Nephron (organoid): Measurements from ENCODE around the gene HECTD2.

Experiments
- H3K27ac Mint-ChIP-seq, 3 experiments: 2 replicates each; pipeline ENCODE4 v1.8.0; 2020; ENCODE audit warnings: mixed read lengths in 3 of 3, mild to moderate bottlenecking in 2 of 3, moderate library complexity in 1 of 3
- H3K27me3 Mint-ChIP-seq: 2 replicates; pipeline ENCODE4 v1.8.0; 2021; ENCODE audit warnings: low read depth, mild to moderate bottlenecking, moderate library complexity, mixed read lengths
- H3K36me3 Mint-ChIP-seq: 2 replicates; pipeline ENCODE4 v1.8.0; 2020; ENCODE audit warnings: low read depth, mixed read lengths
- H3K4me1 Mint-ChIP-seq: 2 replicates; pipeline ENCODE4 v1.8.0; 2020; ENCODE audit warnings: mixed read lengths
- H3K4me3 Mint-ChIP-seq, 3 experiments: 2 replicates each; pipeline ENCODE4 v1.8.0; 2020; ENCODE audit warnings: mild to moderate bottlenecking in 3 of 3, mixed read lengths in 3 of 3, moderate library complexity in 2 of 3
- H3K9me3 Mint-ChIP-seq: 2 replicates; pipeline ENCODE4 v1.8.0; 2020; ENCODE audit warnings: mixed read lengths
- CTCF ChIP-seq, 3 experiments: fragments of 200-600 bp; sonication (generic); IDR thresholded peaks; one replicate each; pipeline ENCODE4 v1.5.0; 2021; ENCODE audit warnings: antibody characterized with exemption in 3 of 3; ENCODE audit not compliant: unreplicated experiment in 3 of 3

The HECTD2 gene

GRCh38 chr10:91495402-91495801 is 85.3 kb downstream of the HECTD2 start:
- peaks cover 7% of the 10 kb centered on the region for H3K4me1 Mint-ChIP-seq
- peaks cover 19% of the 10 kb centered on the region for H3K36me3 Mint-ChIP-seq
- no peak overlapping the region for H3K4me3 Mint-ChIP-seq
- no peak for TF ChIP-seq CTCF (IDR thresholded peaks at IDR 0.05; ENCODE audit: unreplicated experiment in 3 of 3)
- no peak overlapping the region for H3K27ac Mint-ChIP-seq
- H3K9me3 Mint-ChIP-seq, result no peaks in the 10 kb centered on the region
- no peaks in the 10 kb centered on the region for H3K27me3 Mint-ChIP-seq

- no peak for TF ChIP-seq CTCF (IDR thresholded peaks at IDR 0.05; ENCODE audit: unreplicated experiment in 3 of 3)
- peak overlapping the region in 1 of 3 experiments; percentile 23 for H3K27ac Mint-ChIP-seq
- H3K4me1 Mint-ChIP-seq, result peaks cover 7% of the 10 kb centered on the region
- H3K36me3 Mint-ChIP-seq, result peaks cover 21% of the 10 kb centered on the region
- H3K4me3 Mint-ChIP-seq, result no peak overlapping the region
- H3K27me3 Mint-ChIP-seq, result no peaks in the 10 kb centered on the region
- H3K9me3 Mint-ChIP-seq, result no peaks in the 10 kb centered on the region
Measured at GRCh38 chr10:91496016-91496415, 85.9 kb downstream of the HECTD2 start.

GRCh38 chr10:91511549-91512330 is 101.6 kb downstream of the HECTD2 start:
- Mint-ChIP-seq H3K4me1 (peaks cover 13% of the 10 kb centered on the region), H3K27ac (peak overlapping the region in 2 of 3 experiments; percentile 56 to 58), H3K36me3 (peaks cover 21% of the 10 kb centered on the region), H3K9me3 (peaks cover 8% of the 10 kb centered on the region), H3K4me3 (no peak overlapping the region), H3K27me3 (no peaks in the 10 kb centered on the region)
- no peak for TF ChIP-seq CTCF (IDR thresholded peaks at IDR 0.05; ENCODE audit: unreplicated experiment in 3 of 3)

DNA sequence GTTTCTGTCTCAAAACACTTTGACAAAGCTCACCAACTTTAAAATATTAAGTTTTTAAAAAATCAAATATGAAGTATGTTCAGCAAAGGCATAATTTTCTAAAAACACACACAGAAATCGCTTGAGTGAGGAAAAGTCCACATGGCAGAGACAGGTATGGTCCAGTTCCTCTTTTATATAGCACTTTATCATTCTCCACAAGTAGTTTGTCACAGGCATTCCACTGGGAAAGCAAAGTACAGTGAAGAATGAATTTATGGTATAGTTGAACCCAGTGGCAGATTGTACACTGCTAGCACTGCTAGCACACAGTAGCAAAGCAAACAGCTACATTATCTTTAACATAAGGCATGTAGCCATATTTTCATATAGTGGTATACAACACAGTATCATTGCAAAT is 102.3 kb downstream of the HECTD2 start:
- Mint-ChIP-seq H3K4me3 (no peak overlapping the region), H3K9me3 (peaks cover 10% of the 10 kb centered on the region), H3K36me3 (peaks cover 25% of the 10 kb centered on the region), H3K27ac (peak overlapping the region in 2 of 3 experiments; percentile 56 to 58), H3K27me3 (no peaks in the 10 kb centered on the region), H3K4me1 (peaks cover 13% of the 10 kb centered on the region)
- no peak for TF ChIP-seq CTCF (IDR thresholded peaks at IDR 0.05; ENCODE audit: unreplicated experiment in 3 of 3)

- Mint-ChIP-seq H3K9me3 (peaks cover 19% of the 10 kb centered on the region), H3K4me1 (peaks cover 13% of the 10 kb centered on the region), H3K36me3 (peaks cover 35% of the 10 kb centered on the region), H3K27me3 (no peaks in the 10 kb centered on the region), H3K4me3 (no peak overlapping the region), H3K27ac (peak overlapping the region in 2 of 3 experiments; percentile 71 to 72)
- no peak for TF ChIP-seq CTCF (IDR thresholded peaks at IDR 0.05; ENCODE audit: unreplicated experiment in 3 of 3)
Measured at GRCh38 chr10:91513598-91514424, 103.7 kb downstream of the HECTD2 start.
